Loucy (cell line): ENCODE measurements around the gene CDH4.

Experiments used
- H2AFZ ChIP-seq: fragments of 200-600 bp; sonication (generic); 2 replicates; pipeline ENCODE4 v1.6.0; 2016; ENCODE audit warnings: antibody characterized with exemption, mild to moderate bottlenecking, low read length, moderate library complexity
- H3F3A ChIP-seq: fragments of 200-600 bp; 2 replicates; pipeline ENCODE4 v1.6.0; 2016; ENCODE audit warnings: antibody characterized with exemption, low read depth, mild to moderate bottlenecking
- H3K27me3 ChIP-seq: fragments of 200-600 bp; sonication (generic); 2 replicates; pipeline ENCODE4 v1.6.1; 2014; ENCODE audit warnings: low read length, mild to moderate bottlenecking; ENCODE audit not compliant: insufficient read depth, poor library complexity, severe bottlenecking
- H3K36me3 ChIP-seq: fragments of 200-600 bp; sonication (generic); 2 replicates; pipeline ENCODE4 v1.6.1; 2016; ENCODE audit warnings: low read length; ENCODE audit not compliant: insufficient read depth
- H3K4me1 ChIP-seq: fragments of 200-600 bp; sonication (generic); 2 replicates; pipeline ENCODE4 v1.5.1; 2014; ENCODE audit warnings: low read length, mild to moderate bottlenecking; ENCODE audit not compliant: insufficient read depth, poor library complexity, severe bottlenecking
- H3K4me2 ChIP-seq: fragments of 200-600 bp; sonication (generic); 2 replicates; pipeline ENCODE4 v1.6.0; 2014; ENCODE audit warnings: antibody characterized with exemption, low read length, low read depth, mild to moderate bottlenecking; ENCODE audit not compliant: poor library complexity, severe bottlenecking
- H3K4me3 ChIP-seq: fragments of 200-600 bp; sonication (generic); 2 replicates; pipeline ENCODE4 v1.5.1; 2014; ENCODE audit warnings: low read length, mild to moderate bottlenecking, mixed read lengths; ENCODE audit not compliant: poor library complexity, severe bottlenecking
- H3K79me2 ChIP-seq: fragments of 200-600 bp; sonication (generic); 2 replicates; pipeline ENCODE4 v1.6.1; 2014; ENCODE audit warnings: low read length; ENCODE audit not compliant: insufficient read depth
- H3K9ac ChIP-seq: fragments of 200-600 bp; sonication (generic); 2 replicates; pipeline ENCODE4 v1.6.0; 2014; ENCODE audit warnings: mild to moderate bottlenecking, low read depth, low read length, moderate library complexity; ENCODE audit not compliant: poor library complexity, severe bottlenecking
- H3K9me2 ChIP-seq: fragments of 200-600 bp; sonication (generic); replicated peaks from 2 replicates; pipeline ENCODE4 v1.6.1; 2016; ENCODE audit warnings: low read depth, low read length, mixed read lengths
- H3K9me3 ChIP-seq: fragments of 200-600 bp; sonication (generic); 2 replicates; pipeline ENCODE4 v1.6.1; 2014; ENCODE audit warnings: mild to moderate bottlenecking, antibody characterized with exemption, low read length, low read depth; ENCODE audit not compliant: insufficient read depth
- H4K20me1 ChIP-seq: fragments of 200-600 bp; sonication (generic); 2 replicates; pipeline ENCODE4 v1.6.0; 2014; ENCODE audit warnings: antibody characterized with exemption, low read length, mild to moderate bottlenecking; ENCODE audit not compliant: insufficient read depth, poor library complexity, severe bottlenecking
- CTCF ChIP-seq: fragments of 200-600 bp; sonication (generic); conservative IDR thresholded peaks from 2 replicates; pipeline ENCODE4 v1.5.1; 2014; ENCODE audit warnings: mild to moderate bottlenecking, antibody characterized with exemption, low read length
- EZH2phosphoT487 ChIP-seq: fragments of 200-600 bp; IDR thresholded peaks from 2 replicates; pipeline ENCODE4 v1.6.1; 2018; ENCODE audit warnings: antibody characterized with exemption, mild to moderate bottlenecking, moderate library complexity, borderline replicate concordance

CDH4 gene

GRCh38 chr20:61625246-61625645, 373.2 kb downstream of the CDH4 start:
- Histone ChIP-seq H3F3A (no peaks in the 10 kb centered on the region), H3K9ac (no peak overlapping the region), H3K4me1 (no peaks in the 10 kb centered on the region), H3K36me3 (peaks cover 8% of the 10 kb centered on the region; the same call in 1 of the 2 replicates), H3K9me3 (no peaks in the 10 kb centered on the region), H3K4me2 (no peak overlapping the region), H3K79me2 (no peaks in the 10 kb centered on the region), H3K4me3 (no peak overlapping the region), H3K27me3 (no peaks in the 10 kb centered on the region), H4K20me1 (peaks cover 4% of the 10 kb centered on the region), H3K9me2 (no peaks in the 10 kb centered on the region), H2AFZ (no peak overlapping the region)
- TF ChIP-seq EZH2phosphoT487 (no peak), CTCF (no peak)

- Histone ChIP-seq H2AFZ (no peak overlapping the region), H3K9ac (no peak overlapping the region), H3K4me3 (no peak overlapping the region), H3K27me3 (no peaks in the 10 kb centered on the region), H3K9me3 (no peaks in the 10 kb centered on the region), H3F3A (no peaks in the 10 kb centered on the region), H3K36me3 (peaks cover 8% of the 10 kb centered on the region; the same call in 1 of the 2 replicates), H3K79me2 (no peaks in the 10 kb centered on the region), H3K4me1 (no peaks in the 10 kb centered on the region), H4K20me1 (peaks cover 4% of the 10 kb centered on the region), H3K4me2 (no peak overlapping the region), H3K9me2 (no peaks in the 10 kb centered on the region)
- TF ChIP-seq EZH2phosphoT487 (no peak), CTCF (no peak)
These were observed 374.4 kb downstream of the CDH4 start for GRCh38 chr20:61626412-61626811.

- Histone ChIP-seq H3K36me3 (peaks cover 8% of the 10 kb centered on the region; the same call in 1 of the 2 replicates), H4K20me1 (peaks cover 5% of the 10 kb centered on the region), H3K4me2 (no peak overlapping the region), H2AFZ (no peak overlapping the region), H3K27me3 (no peaks in the 10 kb centered on the region), H3K9ac (no peak overlapping the region), H3F3A (no peaks in the 10 kb centered on the region), H3K9me2 (no peaks in the 10 kb centered on the region), H3K9me3 (no peaks in the 10 kb centered on the region), H3K4me3 (no peak overlapping the region), H3K4me1 (no peaks in the 10 kb centered on the region), H3K79me2 (no peaks in the 10 kb centered on the region)
- TF ChIP-seq CTCF (no peak), EZH2phosphoT487 (no peak)
These were observed 375.8 kb downstream of the CDH4 start for GRCh38 chr20:61627791-61628415.
